ENCODE data around the gene TUBGCP3.

The TUBGCP3 gene

DNA sequence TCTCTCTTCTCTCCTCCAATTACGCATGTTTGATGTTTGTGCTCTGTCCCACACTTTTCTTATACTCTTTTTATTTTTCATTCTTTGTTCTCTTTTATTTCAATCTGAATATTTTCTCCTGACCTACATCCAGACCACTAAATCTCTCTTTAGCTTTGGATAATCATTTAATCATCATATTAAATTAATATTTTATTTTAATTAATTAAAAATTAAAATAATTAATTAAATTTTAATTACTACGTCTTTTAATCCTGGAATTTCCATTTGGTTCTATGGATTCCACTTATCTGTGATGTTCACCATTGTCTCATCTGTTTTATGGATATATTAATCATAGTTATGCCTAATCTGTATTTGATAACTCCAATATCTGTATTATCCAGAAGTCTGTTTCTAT is 149.4 kb downstream of the TUBGCP3 start:
- DNase-seq (ENCODE audit: low read depth), result no peak

DNA sequence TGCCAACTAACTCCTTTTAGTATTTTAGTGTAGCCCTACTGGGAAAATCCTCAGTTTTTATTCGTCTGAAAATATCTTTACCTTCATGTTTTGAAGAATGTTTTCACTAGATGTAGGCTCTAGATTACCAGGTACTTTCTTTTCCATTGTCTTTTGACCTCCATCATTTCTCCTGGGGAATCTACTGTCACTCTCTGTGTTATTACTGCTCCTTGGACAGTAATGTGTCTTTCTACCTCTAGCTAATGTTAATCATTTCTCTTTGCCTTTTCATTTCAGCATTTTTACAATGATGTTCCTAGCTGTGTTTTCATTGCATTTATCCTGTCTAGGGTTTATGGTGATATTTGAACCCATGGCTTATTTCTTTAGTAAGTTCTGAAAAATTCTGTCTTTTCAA is 149.9 kb downstream of the TUBGCP3 start:
- no peak for DNase-seq (ENCODE audit: low read depth)

GRCh38 chr13:112435973-112436372 is 152.0 kb downstream of the TUBGCP3 start:
- DNase-seq (ENCODE audit: low read depth), result no peak

Data from T follicular helper cell (primary cell).